Measurements from ENCODE around the gene MTIF3.

Gene MTIF3

GRCh38 chr13:27409013-27409412 is 41.4 kb downstream of the MTIF3 start:
- POLR2A ChIA-PET = no interaction called here
- Histone ChIP-seq H3K9me3 (ENCODE audit: control insufficient read depth, insufficient read depth, low read depth, low read length) (no peaks in the 10 kb centered on the region), H3K4me1 (ENCODE audit: control insufficient read depth, insufficient read depth, low read length) (no peaks in the 10 kb centered on the region), H3K27ac (ENCODE audit: extremely low read depth, low read depth, low read length) (no peak overlapping the region), H3K36me3 (ENCODE audit: control insufficient read depth in 2 of 2, insufficient read depth in 1 of 2, low read length in 2 of 2) (no peaks in the 10 kb centered on the region), H3K4me3 (ENCODE audit: low read depth, low read length) (no peak overlapping the region)
- TF ChIP-seq, protein P1, sequence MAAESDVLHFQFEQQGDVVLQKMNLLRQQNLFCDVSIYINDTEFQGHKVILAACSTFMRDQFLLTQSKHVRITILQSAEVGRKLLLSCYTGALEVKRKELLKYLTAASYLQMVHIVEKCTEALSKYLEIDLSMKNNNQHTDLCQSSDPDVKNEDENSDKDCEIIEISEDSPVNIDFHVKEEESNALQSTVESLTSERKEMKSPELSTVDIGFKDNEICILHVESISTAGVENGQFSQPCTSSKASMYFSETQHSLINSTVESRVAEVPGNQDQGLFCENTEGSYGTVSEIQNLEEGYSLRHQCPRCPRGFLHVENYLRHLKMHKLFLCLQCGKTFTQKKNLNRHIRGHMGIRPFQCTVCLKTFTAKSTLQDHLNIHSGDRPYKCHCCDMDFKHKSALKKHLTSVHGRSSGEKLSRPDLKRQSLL (tag by site-specific recombination; IDR thresholded peaks at IDR 0.05) = no peak
- TF ChIP-seq ZNF366 (tag by site-specific recombination; conservative IDR thresholded peaks at IDR 0.05) = no peak
- no peak for TF ChIP-seq ZNF311 (tag by site-specific recombination; IDR thresholded peaks at IDR 0.05; ENCODE audit: borderline replicate concordance)
- TF ChIP-seq ZNF302 (tag by site-specific recombination; IDR thresholded peaks at IDR 0.05; ENCODE audit: low read depth) = no peak
- no peak for TF ChIP-seq ZNF76 (tag by site-specific recombination; IDR thresholded peaks at IDR 0.05; ENCODE audit: borderline replicate concordance, low read depth)
- no peak for TF ChIP-seq SETDB1 (IDR thresholded peaks at IDR 0.05; ENCODE audit: insufficient read length, low read length)
- no peak for TF ChIP-seq ZNF23 (tag by site-specific recombination; IDR thresholded peaks at IDR 0.05; ENCODE audit: borderline replicate concordance)
- CTCF ChIA-PET = interaction anchor here (0.6 to 2.4 kb wide), 5 partner anchors 25 to 576 kb away, joined by 3 to 7 read pairs (median 6); no protein-coding TSS in a partner anchor

GRCh38 chr13:27408074-27408473 is 42.3 kb downstream of the MTIF3 start:
- TF ChIP-seq SCRT1 (tag by site-specific recombination; IDR thresholded peaks at IDR 0.05; ENCODE audit: borderline replicate concordance) (no peak), ZNF529 (tag by site-specific recombination; IDR thresholded peaks at IDR 0.05; ENCODE audit: insufficient replicate concordance) (no peak), ZNF138 (tag by site-specific recombination; IDR thresholded peaks at IDR 0.05; ENCODE audit: borderline replicate concordance) (no peak), ZNF140 (tag by site-specific recombination; IDR thresholded peaks at IDR 0.05) (no peak), ZNF768 (tag by site-specific recombination; IDR thresholded peaks at IDR 0.05) (no peak), ZNF664 (tag by site-specific recombination; IDR thresholded peaks at IDR 0.05) (no peak), ZNF558 (tag by site-specific recombination; IDR thresholded peaks at IDR 0.05) (no peak), ZFHX2 (tag by site-specific recombination; conservative IDR thresholded peaks at IDR 0.05) (no peak), HOXD13 (CRISPR knock-in tag; IDR thresholded peaks at IDR 0.05; ENCODE audit: borderline replicate concordance) (no peak), SCRT2 (tag by site-specific recombination; IDR thresholded peaks at IDR 0.05) (no peak), ZNF239 (tag by site-specific recombination; IDR thresholded peaks at IDR 0.05) (no peak), ZNF157 (tag by site-specific recombination; IDR thresholded peaks at IDR 0.05) (no peak), ZNF391 (tag by site-specific recombination; IDR thresholded peaks at IDR 0.05; ENCODE audit: borderline replicate concordance, low read depth) (no peak), ZNF184 (tag by site-specific recombination; IDR thresholded peaks at IDR 0.05) (no peak), OVOL3 (tag by site-specific recombination; IDR thresholded peaks at IDR 0.05) (no peak)
- TF ChIP-seq, protein P2, sequence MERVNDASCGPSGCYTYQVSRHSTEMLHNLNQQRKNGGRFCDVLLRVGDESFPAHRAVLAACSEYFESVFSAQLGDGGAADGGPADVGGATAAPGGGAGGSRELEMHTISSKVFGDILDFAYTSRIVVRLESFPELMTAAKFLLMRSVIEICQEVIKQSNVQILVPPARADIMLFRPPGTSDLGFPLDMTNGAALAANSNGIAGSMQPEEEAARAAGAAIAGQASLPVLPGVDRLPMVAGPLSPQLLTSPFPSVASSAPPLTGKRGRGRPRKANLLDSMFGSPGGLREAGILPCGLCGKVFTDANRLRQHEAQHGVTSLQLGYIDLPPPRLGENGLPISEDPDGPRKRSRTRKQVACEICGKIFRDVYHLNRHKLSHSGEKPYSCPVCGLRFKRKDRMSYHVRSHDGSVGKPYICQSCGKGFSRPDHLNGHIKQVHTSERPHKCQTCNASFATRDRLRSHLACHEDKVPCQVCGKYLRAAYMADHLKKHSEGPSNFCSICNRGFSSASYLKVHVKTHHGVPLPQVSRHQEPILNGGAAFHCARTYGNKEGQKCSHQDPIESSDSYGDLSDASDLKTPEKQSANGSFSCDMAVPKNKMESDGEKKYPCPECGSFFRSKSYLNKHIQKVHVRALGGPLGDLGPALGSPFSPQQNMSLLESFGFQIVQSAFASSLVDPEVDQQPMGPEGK (tag by site-specific recombination; IDR thresholded peaks at IDR 0.05) = no peak
- TF ChIP-seq, protein P3, sequence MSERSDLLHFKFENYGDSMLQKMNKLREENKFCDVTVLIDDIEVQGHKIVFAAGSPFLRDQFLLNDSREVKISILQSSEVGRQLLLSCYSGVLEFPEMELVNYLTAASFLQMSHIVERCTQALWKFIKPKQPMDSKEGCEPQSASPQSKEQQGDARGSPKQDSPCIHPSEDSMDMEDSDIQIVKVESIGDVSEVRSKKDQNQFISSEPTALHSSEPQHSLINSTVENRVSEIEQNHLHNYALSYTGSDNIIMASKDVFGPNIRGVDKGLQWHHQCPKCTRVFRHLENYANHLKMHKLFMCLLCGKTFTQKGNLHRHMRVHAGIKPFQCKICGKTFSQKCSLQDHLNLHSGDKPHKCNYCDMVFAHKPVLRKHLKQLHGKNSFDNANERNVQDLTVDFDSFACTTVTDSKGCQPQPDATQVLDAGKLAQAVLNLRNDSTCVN (tag by site-specific recombination; optimal IDR thresholded peaks at IDR 0.05) = no peak
- TF ChIP-seq, protein P4, sequence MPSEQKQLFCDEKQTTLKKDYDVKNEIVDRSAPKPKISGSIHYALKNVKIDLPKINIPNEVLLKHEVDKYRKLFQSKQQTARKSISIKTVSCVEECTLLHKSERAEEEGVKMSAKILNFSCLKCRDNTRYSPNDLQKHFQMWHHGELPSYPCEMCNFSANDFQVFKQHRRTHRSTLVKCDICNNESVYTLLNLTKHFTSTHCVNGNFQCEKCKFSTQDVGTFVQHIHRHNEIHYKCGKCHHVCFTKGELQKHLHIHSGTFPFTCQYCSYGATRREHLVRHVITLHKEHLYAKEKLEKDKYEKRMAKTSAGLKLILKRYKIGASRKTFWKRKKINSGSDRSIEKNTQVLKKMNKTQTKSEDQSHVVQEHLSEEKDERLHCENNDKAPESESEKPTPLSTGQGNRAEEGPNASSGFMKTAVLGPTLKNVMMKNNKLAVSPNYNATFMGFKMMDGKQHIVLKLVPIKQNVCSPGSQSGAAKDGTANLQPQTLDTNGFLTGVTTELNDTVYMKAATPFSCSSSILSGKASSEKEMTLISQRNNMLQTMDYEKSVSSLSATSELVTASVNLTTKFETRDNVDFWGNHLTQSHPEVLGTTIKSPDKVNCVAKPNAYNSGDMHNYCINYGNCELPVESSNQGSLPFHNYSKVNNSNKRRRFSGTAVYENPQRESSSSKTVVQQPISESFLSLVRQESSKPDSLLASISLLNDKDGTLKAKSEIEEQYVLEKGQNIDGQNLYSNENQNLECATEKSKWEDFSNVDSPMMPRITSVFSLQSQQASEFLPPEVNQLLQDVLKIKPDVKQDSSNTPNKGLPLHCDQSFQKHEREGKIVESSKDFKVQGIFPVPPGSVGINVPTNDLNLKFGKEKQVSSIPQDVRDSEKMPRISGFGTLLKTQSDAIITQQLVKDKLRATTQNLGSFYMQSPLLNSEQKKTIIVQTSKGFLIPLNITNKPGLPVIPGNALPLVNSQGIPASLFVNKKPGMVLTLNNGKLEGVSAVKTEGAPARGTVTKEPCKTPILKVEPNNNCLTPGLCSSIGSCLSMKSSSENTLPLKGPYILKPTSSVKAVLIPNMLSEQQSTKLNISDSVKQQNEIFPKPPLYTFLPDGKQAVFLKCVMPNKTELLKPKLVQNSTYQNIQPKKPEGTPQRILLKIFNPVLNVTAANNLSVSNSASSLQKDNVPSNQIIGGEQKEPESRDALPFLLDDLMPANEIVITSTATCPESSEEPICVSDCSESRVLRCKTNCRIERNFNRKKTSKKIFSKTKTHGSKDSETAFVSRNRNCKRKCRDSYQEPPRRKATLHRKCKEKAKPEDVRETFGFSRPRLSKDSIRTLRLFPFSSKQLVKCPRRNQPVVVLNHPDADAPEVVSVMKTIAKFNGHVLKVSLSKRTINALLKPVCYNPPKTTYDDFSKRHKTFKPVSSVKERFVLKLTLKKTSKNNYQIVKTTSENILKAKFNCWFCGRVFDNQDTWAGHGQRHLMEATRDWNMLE (tag by site-specific recombination; conservative IDR thresholded peaks at IDR 0.05; ENCODE audit: low read depth) = no peak

More at GRCh38 chr13:27408074-27408473, 42.3 kb downstream of the MTIF3 start:
- no peak overlapping the region for H3K27ac ChIP-seq (ENCODE audit: extremely low read depth, low read depth, low read length)
- no peaks in the 10 kb centered on the region for H3K4me1 ChIP-seq (ENCODE audit: control insufficient read depth, insufficient read depth, low read length)
- H3K9me3 ChIP-seq (ENCODE audit: control insufficient read depth, insufficient read depth, low read depth, low read length) = no peaks in the 10 kb centered on the region
- ChIA-PET POLR2A (no interaction called here), CTCF (interaction anchor here (2.1 kb wide), 1 partner anchor 418 kb away, joined by 7 read pairs; no protein-coding TSS in a partner anchor)
- H3K4me3 ChIP-seq (ENCODE audit: low read depth, low read length) = no peak overlapping the region
- no peaks in the 10 kb centered on the region for H3K36me3 ChIP-seq (ENCODE audit: control insufficient read depth in 2 of 2, insufficient read depth in 1 of 2, low read length in 2 of 2)
